HepG2 (cell line): ENCODE results near the gene ADPRM. TPM values are rescaled to one million over a fixed set of nuclear protein-coding genes. Genes with fewer than 3 reads are reported as not detected.

Source experiments
- ATAC-seq: fragments of 200-7000 bp; cut with Tn5 transposase; 3 replicates; pipeline ENCODE4 v1.9.1; 2020; ENCODE audit warnings: mild to moderate bottlenecking, moderate library complexity
- BruUV-seq: library from RNA; stranded (reverse); fragments of 400-500 nt; replicated peaks from 2 replicates; lab custom pipeline; 2021; lab: Mats Ljungman, UMichigan
- CTCF ChIA-PET: fragments of 300-600 bp; formaldehyde crosslinking; extraction: SDS; loops from one replicate; lab custom pipeline; 2021; ENCODE audit warnings: low total read pairs, inconsistent platforms, low intra/inter-chr PET ratio; lab: Yijun Ruan, JAX
- POLR2A ChIA-PET: fragments of 350-600 bp; sonication (Branson Sonifier 250); formaldehyde crosslinking; loops from one replicate; lab custom pipeline; 2020; ENCODE audit warnings: antibody characterized with exemption, inconsistent platforms; lab: Yijun Ruan, JAX
- DNase-seq: peaks from one replicate; pipeline ENCODE4 v3.0.0-alpha.2; 2015; ENCODE audit warnings: low spot score
- FAIRE-seq: peaks from 3 replicates; lab custom pipeline; 2011; peaks lifted over from hg19 to GRCh38; lab: Jason Lieb, UNC
- H2AFZ ChIP-seq: one replicate; pipeline ENCODE4 v1.6.1; 2011; ENCODE audit warnings: low read length, inconsistent platforms
- H3K27ac ChIP-seq: fragments of 300-600 bp; 3 replicates; pipeline ENCODE4 v1.8.0; 2011; ENCODE audit warnings: mixed run types, mild to moderate bottlenecking, mixed read lengths, low read length, inconsistent platforms; ENCODE audit not compliant: insufficient read depth; ENCODE audit errors: extremely low read length
- H3K27me3 ChIP-seq, 2 experiments: fragments of 200-600 bp in 1 of 2; 2 replicates in 1 of 2; 3 replicates in 1 of 2; pipeline versions ENCODE4 v1.6.0 to v1.8.0; 2011; ENCODE audit warnings: low read length in 2 of 2, mild to moderate bottlenecking in 2 of 2, moderate library complexity in 2 of 2, inconsistent platforms in 1 of 2; ENCODE audit not compliant: insufficient read depth in 2 of 2, control insufficient read depth in 1 of 2
- H3K36me3 ChIP-seq, 2 experiments: fragments of 200-600 bp in 1 of 2; replicated peaks in 1 of 2; 2 replicates in 1 of 2; 3 replicates in 1 of 2; pipeline versions ENCODE4 v1.5.1 to v1.8.0; 2011; ENCODE audit warnings: low read length in 2 of 2, inconsistent platforms in 1 of 2; ENCODE audit not compliant: insufficient read depth in 2 of 2, control insufficient read depth in 1 of 2
- H3K4me1 ChIP-seq: 2 replicates; pipeline ENCODE4 v1.5.1; 2012; ENCODE audit warnings: low read length, inconsistent platforms; ENCODE audit not compliant: insufficient read depth
- H3K4me2 ChIP-seq: 2 replicates; pipeline ENCODE4 v1.6.0; 2011; ENCODE audit warnings: low read depth, low read length, inconsistent platforms
- H3K4me3 ChIP-seq, 3 experiments: fragments of 200-600 bp in 1 of 3; sonication (generic), shearing (Covaris generic) in 1 of 3; replicated peaks in 1 of 3; 2 replicates each; pipeline ENCODE4 v1.5.1; 2011 to 2016; ENCODE audit warnings: low read length in 3 of 3, inconsistent platforms in 2 of 3, low read depth in 2 of 3, mild to moderate bottlenecking in 2 of 3, control low read depth in 1 of 3, mixed read lengths in 1 of 3; ENCODE audit not compliant: insufficient read depth in 1 of 3
- H3K79me2 ChIP-seq: one replicate; pipeline ENCODE4 v1.6.1; 2011; ENCODE audit warnings: low read length, inconsistent platforms; ENCODE audit not compliant: insufficient read depth
- H3K9ac ChIP-seq: 2 replicates; pipeline ENCODE4 v1.6.0; 2011; ENCODE audit warnings: mild to moderate bottlenecking, low read depth, low read length, inconsistent platforms; ENCODE audit not compliant: insufficient read depth
- H3K9me3 ChIP-seq: 2 replicates; pipeline ENCODE4 v1.5.1; 2012; ENCODE audit warnings: mild to moderate bottlenecking, low read length
- H4K20me1 ChIP-seq: 2 replicates; pipeline ENCODE4 v1.6.0; 2011; ENCODE audit warnings: inconsistent platforms, mild to moderate bottlenecking, low read length, moderate library complexity; ENCODE audit not compliant: insufficient read depth
- LCORL ChIP-seq, 2 experiments: fragments of 450-650 bp in 1 of 2; sonication (generic) in 1 of 2; formaldehyde crosslinking in 1 of 2; IDR thresholded peaks; 2 replicates each; pipeline versions ENCODE4 v1.5.0 to v1.6.1; 2017 to 2020; ENCODE audit warnings: antibody characterized with exemption in 1 of 2, missing genetic modification reagents in 1 of 2
- MAFF ChIP-seq: IDR thresholded peaks from 2 replicates; pipeline ENCODE4 v1.6.1; 2011; ENCODE audit warnings: low read depth, low read length, improper control_type of control experiment
- MIER2 ChIP-seq: IDR thresholded peaks from 2 replicates; pipeline ENCODE4 v1.6.1; 2016; ENCODE audit warnings: missing biosample characterization, missing genetic modification reagents
- RARA ChIP-seq: IDR thresholded peaks from 2 replicates; pipeline ENCODE4 v1.6.1; 2016; ENCODE audit warnings: missing genetic modification reagents, missing compliant biosample characterization
- SIN3A ChIP-seq: IDR thresholded peaks from 2 replicates; pipeline ENCODE4 v1.6.1; 2011; ENCODE audit warnings: low read depth, mild to moderate bottlenecking, control low read depth, low read length, borderline replicate concordance
- SOX13 ChIP-seq, 3 experiments: fragments of 450-650 bp in 1 of 3; sonication (generic) in 1 of 3; formaldehyde crosslinking in 1 of 3; IDR thresholded peaks in 2 of 3; conservative IDR thresholded peaks in 1 of 3; 2 replicates each; pipeline versions ENCODE4 v1.5.0 to v1.6.1; 2016 to 2020; ENCODE audit warnings: antibody characterized with exemption in 1 of 3, mild to moderate bottlenecking in 1 of 3, missing compliant biosample characterization in 1 of 3, missing genetic modification reagents in 1 of 3, moderate library complexity in 1 of 3
- YY1 ChIP-seq: IDR thresholded peaks from 2 replicates; pipeline ENCODE4 v1.6.1; 2011; ENCODE audit warnings: low read length, low read depth, moderate library complexity, mild to moderate bottlenecking; ENCODE audit not compliant: insufficient read depth, insufficient replicate concordance
- ZC3H13 ChIP-seq: sonication (generic); formaldehyde crosslinking; IDR thresholded peaks from 2 replicates; pipeline ENCODE4 v1.8.1; 2023; ENCODE audit warnings: mild to moderate bottlenecking, missing genetic modification reagents, moderate library complexity
- ZFP82 ChIP-seq: sonication (generic); formaldehyde crosslinking; IDR thresholded peaks from 2 replicates; pipeline ENCODE4 v1.5.1; 2020; ENCODE audit warnings: mild to moderate bottlenecking, missing genetic modification reagents, borderline replicate concordance
- ZKSCAN1 ChIP-seq: fragments of 150-350 bp; IDR thresholded peaks from 2 replicates; pipeline ENCODE4 v1.6.1; 2014; ENCODE audit warnings: low read length
- ZNF546 ChIP-seq: sonication (generic); formaldehyde crosslinking; conservative IDR thresholded peaks from 2 replicates; pipeline ENCODE4 v1.8.1; 2023; ENCODE audit warnings: mild to moderate bottlenecking, missing genetic modification reagents
- ZNF569 ChIP-seq: sonication (generic); formaldehyde crosslinking; IDR thresholded peaks from 2 replicates; pipeline ENCODE4 v1.5.0; 2020; ENCODE audit warnings: mild to moderate bottlenecking, missing genetic modification reagents, moderate library complexity, borderline replicate concordance
- ZNF792 ChIP-seq: IDR thresholded peaks from 2 replicates; pipeline ENCODE4 v1.6.1; 2016
- WGBS: methylation state at CpG from one replicate; pipeline ENCODE4 v1.1.6; 2017; ENCODE audit warnings: low lambda C conversion rate; 5-methylcytosine and 5-hydroxymethylcytosine counted together
- in situ Hi-C: cut with HindIII; loops from 2 replicates; pipeline ENCODE4 v1.10.0; 2017; ENCODE audit warnings: low pct_unique_long_range_greater_than_20kb; ENCODE audit not compliant: extremely low pct_ligation_motif_present
- intact Hi-C: fragments of 100-400 bp; cut with micrococcal nuclease; formaldehyde crosslinking; loops from one replicate; pipeline ENCODE4 v1.10.0; 2022; ENCODE audit not compliant: unreplicated experiment
- polyA plus RNA-seq, 8 experiments: library from polyadenylated mRNA; depleted of rRNA in 3 of 8; stranded (reverse) in 7 of 8; unstranded in 1 of 8; fragments of >200 nt; fragmentation: Illumina TruSeq in 4 of 8; extraction: Trizol in 4 of 8; gene quantifications; 2 replicates each; pipeline versions ENCODE4 v1.2.1 to v1.2.3, GENCODE V29; 2011 to 2016; ENCODE audit warnings: low read depth in 4 of 8, missing spikeins in 1 of 8, mixed read lengths in 1 of 8; ENCODE audit not compliant: insufficient read depth in 1 of 8
- total RNA-seq, 5 experiments: library from RNA; depleted of rRNA; stranded (reverse); fragments of >200 nt; fragmentation: Illumina TruSeq; extraction: Trizol; gene quantifications; 2 replicates each; pipeline ENCODE4 v1.2.3, GENCODE V29; 2016; ENCODE audit warnings: low read depth in 1 of 5
- TF ChIP-seq, protein P1 (sequence below): IDR thresholded peaks from 2 replicates; pipeline ENCODE4 v1.6.1; 2016; ENCODE audit warnings: low read depth, missing genetic modification reagents, missing compliant biosample characterization
- TF ChIP-seq, protein P2 (sequence below): sonication (generic); formaldehyde crosslinking; IDR thresholded peaks from 2 replicates; pipeline ENCODE4 v1.4.0; 2020; ENCODE audit warnings: missing genetic modification reagents
- TF ChIP-seq, protein P3 (sequence below): sonication (generic); formaldehyde crosslinking; IDR thresholded peaks from 2 replicates; pipeline ENCODE4 v1.8.1; 2023; ENCODE audit warnings: missing genetic modification reagents, inconsistent platforms, borderline replicate concordance

Gene ADPRM
- total and polyA plus RNA-seq, 2 of the 13 experiments (the other 11 are each of a cell fraction or from before 2014, with no cell fraction given) = 5.6 to 10.8 TPM

DNA sequence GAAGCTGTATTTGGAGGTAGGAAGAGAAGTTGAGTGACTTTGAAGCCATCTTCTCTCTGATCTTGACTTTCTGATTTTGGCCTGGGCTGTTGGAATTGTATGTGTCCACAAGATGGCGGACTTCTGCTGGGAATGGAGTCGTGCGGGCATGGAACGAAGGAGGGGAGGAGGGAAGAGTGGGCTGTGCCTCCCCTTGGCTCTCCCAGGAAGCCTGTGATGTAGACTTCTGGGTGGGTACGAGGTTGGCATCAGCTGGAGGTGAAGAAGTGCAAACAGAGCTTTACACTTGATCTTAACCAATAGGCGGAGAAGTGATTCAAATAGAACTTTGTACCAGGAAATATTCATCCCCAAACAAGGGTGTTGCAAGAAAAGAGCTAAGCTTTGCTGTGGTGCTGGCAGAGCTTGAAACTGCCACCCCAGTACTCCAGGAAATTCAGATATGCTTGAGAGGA lies 39.8 kb downstream of the ADPRM start:
- Histone ChIP-seq H3K4me1 (peaks cover 30% of the 10 kb centered on the region), H2AFZ (no peak overlapping the region), H3K79me2 (no peaks in the 10 kb centered on the region), H4K20me1 (no peaks in the 10 kb centered on the region), H3K4me2 (0 out of 2 replicates have a peak overlapping the region, but pooled peaks have one; percentile 4), H3K36me3 (no peaks in the 10 kb centered on the region), H3K9ac (no peak overlapping the region), H3K9me3 (no peaks in the 10 kb centered on the region), H3K27ac (no peak overlapping the region), H3K27me3 (peaks cover 0 to 8% of the 10 kb centered on the region in 2 experiments; a peak in 2 of 5 replicates), H3K4me3 (peak overlapping the region in 1 of 3 experiments; percentile 11; a peak in 1 of 6 replicates)
- 0% methylated on average over 6 of the region's 6 CpGs for WGBS
- BruUV-seq = no TSS peak
- CTCF ChIA-PET = interaction anchor here (0.9 to 3.1 kb wide), 2 partner anchors 103 to 108 kb away, joined by 3 to 43 read pairs; no protein-coding TSS in a partner anchor
- ATAC-seq (peak; percentile 82), FAIRE-seq (peak; percentile 90), DNase-seq (peak; percentile 81)
- intact Hi-C loops (loop anchor here (1.0 kb wide), 1 partner anchor 108 kb away; no protein-coding TSS in a partner anchor), in situ Hi-C loops (loop anchor here (5.0 kb wide), 1 partner anchor 110 kb away; no protein-coding TSS in a partner anchor)
- POLR2A ChIA-PET = no interaction called here
- TF ChIP-seq ZNF546 = no peak
- no peak for TF ChIP-seq ZNF792 (CRISPR knock-in tag)
- no peak for TF ChIP-seq ZNF569 (CRISPR knock-in tag)
- TF ChIP-seq, protein P1, sequence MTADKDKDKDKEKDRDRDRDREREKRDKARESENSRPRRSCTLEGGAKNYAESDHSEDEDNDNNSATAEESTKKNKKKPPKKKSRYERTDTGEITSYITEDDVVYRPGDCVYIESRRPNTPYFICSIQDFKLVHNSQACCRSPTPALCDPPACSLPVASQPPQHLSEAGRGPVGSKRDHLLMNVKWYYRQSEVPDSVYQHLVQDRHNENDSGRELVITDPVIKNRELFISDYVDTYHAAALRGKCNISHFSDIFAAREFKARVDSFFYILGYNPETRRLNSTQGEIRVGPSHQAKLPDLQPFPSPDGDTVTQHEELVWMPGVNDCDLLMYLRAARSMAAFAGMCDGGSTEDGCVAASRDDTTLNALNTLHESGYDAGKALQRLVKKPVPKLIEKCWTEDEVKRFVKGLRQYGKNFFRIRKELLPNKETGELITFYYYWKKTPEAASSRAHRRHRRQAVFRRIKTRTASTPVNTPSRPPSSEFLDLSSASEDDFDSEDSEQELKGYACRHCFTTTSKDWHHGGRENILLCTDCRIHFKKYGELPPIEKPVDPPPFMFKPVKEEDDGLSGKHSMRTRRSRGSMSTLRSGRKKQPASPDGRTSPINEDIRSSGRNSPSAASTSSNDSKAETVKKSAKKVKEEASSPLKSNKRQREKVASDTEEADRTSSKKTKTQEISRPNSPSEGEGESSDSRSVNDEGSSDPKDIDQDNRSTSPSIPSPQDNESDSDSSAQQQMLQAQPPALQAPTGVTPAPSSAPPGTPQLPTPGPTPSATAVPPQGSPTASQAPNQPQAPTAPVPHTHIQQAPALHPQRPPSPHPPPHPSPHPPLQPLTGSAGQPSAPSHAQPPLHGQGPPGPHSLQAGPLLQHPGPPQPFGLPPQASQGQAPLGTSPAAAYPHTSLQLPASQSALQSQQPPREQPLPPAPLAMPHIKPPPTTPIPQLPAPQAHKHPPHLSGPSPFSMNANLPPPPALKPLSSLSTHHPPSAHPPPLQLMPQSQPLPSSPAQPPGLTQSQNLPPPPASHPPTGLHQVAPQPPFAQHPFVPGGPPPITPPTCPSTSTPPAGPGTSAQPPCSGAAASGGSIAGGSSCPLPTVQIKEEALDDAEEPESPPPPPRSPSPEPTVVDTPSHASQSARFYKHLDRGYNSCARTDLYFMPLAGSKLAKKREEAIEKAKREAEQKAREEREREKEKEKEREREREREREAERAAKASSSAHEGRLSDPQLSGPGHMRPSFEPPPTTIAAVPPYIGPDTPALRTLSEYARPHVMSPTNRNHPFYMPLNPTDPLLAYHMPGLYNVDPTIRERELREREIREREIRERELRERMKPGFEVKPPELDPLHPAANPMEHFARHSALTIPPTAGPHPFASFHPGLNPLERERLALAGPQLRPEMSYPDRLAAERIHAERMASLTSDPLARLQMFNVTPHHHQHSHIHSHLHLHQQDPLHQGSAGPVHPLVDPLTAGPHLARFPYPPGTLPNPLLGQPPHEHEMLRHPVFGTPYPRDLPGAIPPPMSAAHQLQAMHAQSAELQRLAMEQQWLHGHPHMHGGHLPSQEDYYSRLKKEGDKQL = 0 out of 2 replicates have a peak, but pooled peaks have one; percentile 11
- TF ChIP-seq, protein P2, sequence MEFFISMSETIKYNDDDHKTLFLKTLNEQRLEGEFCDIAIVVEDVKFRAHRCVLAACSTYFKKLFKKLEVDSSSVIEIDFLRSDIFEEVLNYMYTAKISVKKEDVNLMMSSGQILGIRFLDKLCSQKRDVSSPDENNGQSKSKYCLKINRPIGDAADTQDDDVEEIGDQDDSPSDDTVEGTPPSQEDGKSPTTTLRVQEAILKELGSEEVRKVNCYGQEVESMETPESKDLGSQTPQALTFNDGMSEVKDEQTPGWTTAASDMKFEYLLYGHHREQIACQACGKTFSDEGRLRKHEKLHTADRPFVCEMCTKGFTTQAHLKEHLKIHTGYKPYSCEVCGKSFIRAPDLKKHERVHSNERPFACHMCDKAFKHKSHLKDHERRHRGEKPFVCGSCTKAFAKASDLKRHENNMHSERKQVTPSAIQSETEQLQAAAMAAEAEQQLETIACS = no peak
- TF ChIP-seq, protein P3, sequence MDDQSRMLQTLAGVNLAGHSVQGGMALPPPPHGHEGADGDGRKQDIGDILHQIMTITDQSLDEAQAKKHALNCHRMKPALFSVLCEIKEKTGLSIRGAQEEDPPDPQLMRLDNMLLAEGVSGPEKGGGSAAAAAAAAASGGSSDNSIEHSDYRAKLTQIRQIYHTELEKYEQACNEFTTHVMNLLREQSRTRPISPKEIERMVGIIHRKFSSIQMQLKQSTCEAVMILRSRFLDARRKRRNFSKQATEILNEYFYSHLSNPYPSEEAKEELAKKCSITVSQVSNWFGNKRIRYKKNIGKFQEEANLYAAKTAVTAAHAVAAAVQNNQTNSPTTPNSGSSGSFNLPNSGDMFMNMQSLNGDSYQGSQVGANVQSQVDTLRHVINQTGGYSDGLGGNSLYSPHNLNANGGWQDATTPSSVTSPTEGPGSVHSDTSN (CRISPR knock-in tag) = no peak
- TF ChIP-seq ZFP82 = no peak
- TF ChIP-seq ZC3H13 = no peak
- peak; percentile 39; the same call in 1 of the 2 replicates for TF ChIP-seq RARA (CRISPR knock-in tag)
- peak; percentile 47; the same call in 1 of the 2 replicates for TF ChIP-seq MIER2
- TF ChIP-seq SIN3A = no peak
- no peak for TF ChIP-seq MAFF
- TF ChIP-seq SOX13 (IDR thresholded peaks at IDR 0.05) = no peak
- no peak for TF ChIP-seq SOX13 (CRISPR knock-in tag; conservative IDR thresholded peaks at IDR 0.05 in 1 of 2, IDR thresholded peaks at IDR 0.05 in 1 of 2)
- TF ChIP-seq ZKSCAN1 = 0 out of 2 replicates have a peak, but pooled peaks have one; percentile 24
- no peak for TF ChIP-seq LCORL (IDR thresholded peaks at IDR 0.05)
- no peak for TF ChIP-seq LCORL (CRISPR knock-in tag; IDR thresholded peaks at IDR 0.05)
- no peak for TF ChIP-seq YY1
